ENCODE data around the gene CCDC154.

DNA sequence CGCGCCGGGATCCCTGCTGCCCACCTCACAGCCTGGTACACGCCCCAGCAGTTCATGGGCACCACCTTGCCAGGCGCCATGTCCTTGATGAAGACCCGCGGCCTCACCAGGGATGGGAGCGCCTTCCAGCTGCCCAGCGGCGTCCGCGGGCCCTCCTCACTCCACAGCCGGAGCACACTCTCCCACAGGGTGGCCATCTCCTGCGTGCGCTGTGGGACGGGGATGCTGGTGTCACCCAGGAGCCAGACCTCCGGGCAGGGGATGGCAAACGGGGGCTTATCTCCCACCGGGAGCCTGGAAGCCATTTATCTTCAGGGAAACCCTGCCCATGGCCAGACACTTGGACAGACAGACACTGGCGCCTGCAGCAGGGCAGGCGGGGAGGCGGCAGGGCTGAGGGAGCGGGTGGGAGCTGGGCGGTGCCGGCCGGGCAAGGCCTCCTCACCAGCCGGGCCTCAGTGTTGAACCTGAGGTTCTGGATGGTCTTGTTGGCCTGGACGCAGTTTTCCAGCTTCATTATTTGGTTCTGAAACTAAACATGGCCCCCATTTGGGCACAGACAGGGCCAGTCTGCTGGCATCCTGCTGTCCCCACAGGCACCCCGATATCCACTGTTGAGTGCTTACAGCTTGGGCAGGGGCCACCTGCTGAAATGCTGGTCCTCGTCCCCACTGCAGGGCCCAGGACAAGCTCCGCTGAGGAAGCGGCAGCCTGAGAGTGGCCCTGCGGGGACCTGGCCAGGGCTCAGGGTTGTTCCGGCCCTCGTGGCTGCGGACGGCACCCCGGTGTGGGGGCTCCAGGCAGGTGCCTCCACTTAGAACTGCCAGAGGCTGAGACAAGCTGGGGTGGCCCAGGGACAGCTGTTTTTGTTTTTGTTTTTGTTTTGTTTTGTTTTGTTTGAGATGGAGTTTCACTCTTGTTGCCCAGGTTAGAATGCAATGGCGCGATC lies 9.4 kb downstream of the CCDC154 start:
- TF ChIP-seq CTCF (conservative IDR thresholded peaks at IDR 0.05; ENCODE audit: low read depth in 2 of 2): no peak
- no peak for TF ChIP-seq EZH2 (IDR thresholded peaks at IDR 0.05; ENCODE audit: low read depth, unreplicated experiment)
- no peak for TF ChIP-seq POLR2AphosphoS5 (IDR thresholded peaks at IDR 0.05; ENCODE audit: low read depth)
- TF ChIP-seq ZNF114 (CRISPR knock-in tag; IDR thresholded peaks at IDR 0.05): no peak
- TF ChIP-seq, protein P1, sequence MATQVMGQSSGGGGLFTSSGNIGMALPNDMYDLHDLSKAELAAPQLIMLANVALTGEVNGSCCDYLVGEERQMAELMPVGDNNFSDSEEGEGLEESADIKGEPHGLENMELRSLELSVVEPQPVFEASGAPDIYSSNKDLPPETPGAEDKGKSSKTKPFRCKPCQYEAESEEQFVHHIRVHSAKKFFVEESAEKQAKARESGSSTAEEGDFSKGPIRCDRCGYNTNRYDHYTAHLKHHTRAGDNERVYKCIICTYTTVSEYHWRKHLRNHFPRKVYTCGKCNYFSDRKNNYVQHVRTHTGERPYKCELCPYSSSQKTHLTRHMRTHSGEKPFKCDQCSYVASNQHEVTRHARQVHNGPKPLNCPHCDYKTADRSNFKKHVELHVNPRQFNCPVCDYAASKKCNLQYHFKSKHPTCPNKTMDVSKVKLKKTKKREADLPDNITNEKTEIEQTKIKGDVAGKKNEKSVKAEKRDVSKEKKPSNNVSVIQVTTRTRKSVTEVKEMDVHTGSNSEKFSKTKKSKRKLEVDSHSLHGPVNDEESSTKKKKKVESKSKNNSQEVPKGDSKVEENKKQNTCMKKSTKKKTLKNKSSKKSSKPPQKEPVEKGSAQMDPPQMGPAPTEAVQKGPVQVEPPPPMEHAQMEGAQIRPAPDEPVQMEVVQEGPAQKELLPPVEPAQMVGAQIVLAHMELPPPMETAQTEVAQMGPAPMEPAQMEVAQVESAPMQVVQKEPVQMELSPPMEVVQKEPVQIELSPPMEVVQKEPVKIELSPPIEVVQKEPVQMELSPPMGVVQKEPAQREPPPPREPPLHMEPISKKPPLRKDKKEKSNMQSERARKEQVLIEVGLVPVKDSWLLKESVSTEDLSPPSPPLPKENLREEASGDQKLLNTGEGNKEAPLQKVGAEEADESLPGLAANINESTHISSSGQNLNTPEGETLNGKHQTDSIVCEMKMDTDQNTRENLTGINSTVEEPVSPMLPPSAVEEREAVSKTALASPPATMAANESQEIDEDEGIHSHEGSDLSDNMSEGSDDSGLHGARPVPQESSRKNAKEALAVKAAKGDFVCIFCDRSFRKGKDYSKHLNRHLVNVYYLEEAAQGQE (IDR thresholded peaks at IDR 0.05; ENCODE audit: unreplicated experiment): no peak
- no peak for TF ChIP-seq NANOG (IDR thresholded peaks at IDR 0.05; ENCODE audit: borderline replicate concordance)
- TF ChIP-seq EZH2phosphoT487 (IDR thresholded peaks at IDR 0.05; ENCODE audit: unreplicated experiment): no peak
- TF ChIP-seq, protein P2, sequence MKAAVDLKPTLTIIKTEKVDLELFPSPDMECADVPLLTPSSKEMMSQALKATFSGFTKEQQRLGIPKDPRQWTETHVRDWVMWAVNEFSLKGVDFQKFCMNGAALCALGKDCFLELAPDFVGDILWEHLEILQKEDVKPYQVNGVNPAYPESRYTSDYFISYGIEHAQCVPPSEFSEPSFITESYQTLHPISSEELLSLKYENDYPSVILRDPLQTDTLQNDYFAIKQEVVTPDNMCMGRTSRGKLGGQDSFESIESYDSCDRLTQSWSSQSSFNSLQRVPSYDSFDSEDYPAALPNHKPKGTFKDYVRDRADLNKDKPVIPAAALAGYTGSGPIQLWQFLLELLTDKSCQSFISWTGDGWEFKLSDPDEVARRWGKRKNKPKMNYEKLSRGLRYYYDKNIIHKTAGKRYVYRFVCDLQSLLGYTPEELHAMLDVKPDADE (IDR thresholded peaks at IDR 0.05): no peak

Data from GM23338 (cell line).